Activated CD8-positive, alpha-beta memory T cell treated with anti-CD3 and anti-CD28 coated beads, Interleukin-2, amount 50 U/mL, for 1 hour (primary cell): ENCODE data around the gene SPDYE17.
"Not testable (repeated sequence)": the region's sequence is repeated elsewhere in the genome, so short reads cannot be mapped to it uniquely, and the experiment has no call there.

ENCODE experiments used
- DNase-seq: peaks from one replicate; pipeline ENCODE4 v3.0.0-alpha.2; 2020; ENCODE audit errors: extremely low read depth

Gene SPDYE17

GRCh38 chr7:76972391-76972790 is 59.8 kb downstream of the SPDYE17 start:
- not testable (repeated sequence) for DNase-seq
